GM06990 (cell line): Measurements from ENCODE around the gene ANGEL2.
A peak's percentile ranks its signal among the peaks of the same experiment; 100 is the strongest.

Experiments used
- DNase-seq: peaks from one replicate; pipeline ENCODE4 v3.0.0-alpha.2; 2011; ENCODE audit not compliant: insufficient read length; ENCODE audit errors: extremely low read depth
- H3K27me3 ChIP-seq: replicated peaks from 2 replicates; pipeline ENCODE4 v1.6.0; 2011; ENCODE audit warnings: low read length; ENCODE audit not compliant: control insufficient read depth, insufficient read depth
- H3K36me3 ChIP-seq: 2 replicates; pipeline ENCODE4 v1.5.1; 2011; ENCODE audit warnings: low read length; ENCODE audit not compliant: control insufficient read depth, insufficient read depth
- H3K4me3 ChIP-seq: replicated peaks from 2 replicates; pipeline ENCODE4 v1.5.1; 2011; ENCODE audit warnings: low read depth, mild to moderate bottlenecking, control low read depth, low read length
- CTCF ChIP-seq: IDR thresholded peaks from 2 replicates; pipeline ENCODE4 v1.5.1; 2011; ENCODE audit warnings: low read length, control low read depth, mild to moderate bottlenecking, inconsistent platforms; ENCODE audit not compliant: insufficient read depth, poor library complexity, severe bottlenecking

The ANGEL2 gene

DNA sequence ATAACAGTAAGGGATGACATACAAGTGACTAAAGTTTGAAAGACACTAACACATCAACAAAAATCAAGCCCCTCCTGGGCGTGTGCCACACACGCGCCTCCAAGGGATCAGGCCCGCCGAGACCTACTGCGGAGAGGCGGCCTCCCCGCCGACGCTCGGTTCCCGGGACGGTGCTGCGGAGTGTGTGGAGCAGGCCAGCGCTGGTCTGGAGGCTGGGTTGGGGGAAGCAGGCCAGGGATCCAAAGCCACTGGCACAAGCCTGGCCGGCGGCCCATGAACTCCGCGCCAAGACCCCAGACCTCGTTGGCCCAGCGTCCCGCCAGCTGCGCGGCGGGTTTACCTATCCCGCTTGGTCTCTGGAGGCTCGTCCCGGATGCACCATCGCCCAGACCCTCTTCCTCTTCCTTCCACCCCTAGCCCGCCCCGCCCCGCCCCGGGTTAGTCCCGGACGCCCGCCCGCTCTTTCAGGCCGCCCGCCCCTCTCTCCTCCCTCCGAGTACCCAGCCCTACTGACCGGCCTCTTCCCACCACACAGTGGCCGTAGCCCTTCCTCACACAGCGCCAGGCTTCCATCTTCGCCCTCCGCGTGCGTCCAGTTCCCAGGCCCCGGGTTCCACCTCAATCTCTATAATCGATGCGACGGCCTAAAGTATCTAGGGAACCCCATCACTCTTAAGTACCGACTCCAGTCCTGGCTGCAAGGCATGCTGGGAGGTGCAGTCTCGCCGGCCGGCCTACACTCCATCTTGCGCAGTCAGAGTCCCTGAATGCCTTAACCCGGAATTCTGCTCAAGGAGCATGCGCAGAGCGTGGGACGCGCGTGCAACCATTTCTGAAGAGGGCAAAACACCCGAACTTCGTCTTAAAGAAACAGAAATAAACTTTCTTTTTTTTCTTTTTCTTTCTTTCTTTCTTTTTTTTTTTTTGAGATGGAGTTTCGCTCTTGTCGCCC lies at the start of gene ANGEL2:
TSS of gene ANGEL2 (minus strand) at position 769 of the 952 bp plus-strand sequence. CDS start at position 573, 196 bp downstream.
- Histone ChIP-seq H3K4me3 (peak within 1 kb of the TSS; percentile 93), H3K36me3 (no peaks in the 10 kb centered on the region; the same call in 1 of the 2 replicates), H3K27me3 (no peaks in the 10 kb centered on the region)
- peak; percentile 95 for DNase-seq
- TF ChIP-seq CTCF, result no peak

GRCh38 chr1:213061263-213061662 lies 45.6 kb upstream of the ANGEL2 start:
- Histone ChIP-seq H3K36me3 (no peaks in the 10 kb centered on the region), H3K27me3 (no peaks in the 10 kb centered on the region), H3K4me3 (no peak overlapping the region)
- peak; percentile 15 for TF ChIP-seq CTCF
- no peak for DNase-seq

DNA sequence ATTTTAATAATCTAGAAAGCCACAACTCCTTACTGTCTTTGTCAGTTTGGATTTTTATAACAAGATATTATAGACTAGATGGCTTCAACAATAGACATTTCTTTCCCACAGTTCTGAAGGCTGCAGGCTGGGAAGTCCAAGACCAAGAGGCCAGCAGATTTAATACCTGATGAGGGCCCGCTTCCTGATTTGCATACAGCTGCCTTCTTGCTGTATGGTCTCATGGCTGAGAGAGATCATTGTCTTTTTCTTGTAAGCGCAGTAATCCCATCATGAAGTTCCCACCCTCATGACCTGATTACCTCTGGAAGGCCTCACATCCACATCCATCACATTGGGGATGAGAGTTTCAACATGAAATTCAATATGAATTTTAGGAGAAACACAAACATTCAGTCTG lies 45.2 kb upstream of the ANGEL2 start:
- H3K36me3 ChIP-seq, result no peaks in the 10 kb centered on the region

GRCh38 chr1:213057264-213058059 lies 41.8 kb upstream of the ANGEL2 start:
- no peak for TF ChIP-seq CTCF
- Histone ChIP-seq H3K36me3 (no peaks in the 10 kb centered on the region), H3K4me3 (no peak overlapping the region), H3K27me3 (no peaks in the 10 kb centered on the region)
- no peak for DNase-seq

More for the DNA sequence above, 45.2 kb upstream of the ANGEL2 start:
- Histone ChIP-seq H3K27me3 (no peaks in the 10 kb centered on the region), H3K4me3 (no peak overlapping the region)
- DNase-seq, result no peak
- no peak for TF ChIP-seq CTCF

DNA sequence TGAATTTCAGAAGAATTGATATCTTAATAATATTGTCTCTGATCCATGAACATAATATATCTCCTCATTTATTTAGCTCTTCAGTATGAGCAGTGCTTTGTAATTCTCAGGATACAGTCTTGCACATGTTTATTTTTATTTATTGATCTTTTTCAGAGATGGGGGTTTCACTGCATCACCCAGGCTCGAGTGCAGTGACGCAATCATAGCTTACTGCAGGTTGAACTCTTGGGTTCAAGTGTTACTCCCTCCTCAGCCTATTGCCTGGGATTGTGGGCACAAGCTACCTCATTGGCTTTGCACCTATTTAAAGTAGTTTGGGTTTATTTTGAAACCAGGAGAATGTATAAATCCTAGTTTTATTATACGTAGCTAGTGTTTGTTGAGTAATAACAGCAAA lies 40.1 kb upstream of the ANGEL2 start:
- no peak for DNase-seq
- Histone ChIP-seq H3K36me3 (no peaks in the 10 kb centered on the region), H3K27me3 (no peaks in the 10 kb centered on the region), H3K4me3 (no peak overlapping the region)
- no peak for TF ChIP-seq CTCF
